ENCODE measurements around the gene CHRNB1. TPM values are rescaled to one million over a fixed set of nuclear protein-coding genes. Genes with fewer than 3 reads are reported as not detected.

The CHRNB1 gene
- total and polyA plus RNA-seq, 2 experiments from 2014 or later: 11.1 to 11.2 TPM

GRCh38 chr17:7418472-7419152 is 26.2 kb upstream of the CHRNB1 start:
- Histone ChIP-seq H4K20me1 (replicated peaks; ENCODE audit: insufficient read depth) (no peaks in the 10 kb centered on the region; the same call in 1 of the 2 replicates), H3K4me2 (no peak overlapping the region), H3K27ac (ENCODE audit: low read depth) (no peak overlapping the region), H3K36me3 (ENCODE audit: insufficient read depth) (no peaks in the 10 kb centered on the region), H3K27me3 (ENCODE audit: insufficient read depth) (no peaks in the 10 kb centered on the region), H2AFZ (no peak overlapping the region), H3K9me2 (ENCODE audit: insufficient read depth) (no peaks in the 10 kb centered on the region), H3F3A (replicated peaks; ENCODE audit: low read depth) (no peaks in the 10 kb centered on the region), H3K4me3 (no peak overlapping the region), H3K4me1 (ENCODE audit: insufficient read depth) (no peaks in the 10 kb centered on the region), H3K79me2 (replicated peaks; ENCODE audit: insufficient read depth) (no peaks in the 10 kb centered on the region)
- peaks cover 28% of the 10 kb centered on the region for H3K4me1 Mint-ChIP-seq
- DNase-seq (ENCODE audit: low spot score): no peak
- TF ChIP-seq EZH2phosphoT487 (IDR thresholded peaks at IDR 0.05; ENCODE audit: unreplicated experiment): no peak
- no peak for TF ChIP-seq CREB1 (CRISPR knock-in tag; IDR thresholded peaks at IDR 0.05; ENCODE audit: low read depth)
- no peak for TF ChIP-seq ZNF114 (CRISPR knock-in tag; IDR thresholded peaks at IDR 0.05)
- TF ChIP-seq STAT1 (IDR thresholded peaks at IDR 0.05; ENCODE audit: unreplicated experiment): no peak
- TF ChIP-seq POLR2AphosphoS5 (IDR thresholded peaks at IDR 0.05; ENCODE audit: low read depth): no peak
- no peak for TF ChIP-seq REST (IDR thresholded peaks at IDR 0.05; ENCODE audit: unreplicated experiment)
- no peak for TF ChIP-seq CTCF (conservative IDR thresholded peaks at IDR 0.05; ENCODE audit: low read depth in 2 of 2)
- TF ChIP-seq NANOG (IDR thresholded peaks at IDR 0.05; ENCODE audit: borderline replicate concordance): no peak
- TF ChIP-seq ZNF331 (CRISPR knock-in tag; IDR thresholded peaks at IDR 0.05; ENCODE audit: low read depth): no peak
- peaks cover 17% of the 10 kb centered on the region for H3K36me3 Mint-ChIP-seq (ENCODE audit: low read depth)
- no peak overlapping the region for H3K27ac Mint-ChIP-seq
- H3K9me3 Mint-ChIP-seq: no peaks in the 10 kb centered on the region
- no peak; the same call in 2 of the 3 replicates for ATAC-seq
- H3K4me3 Mint-ChIP-seq: no peak overlapping the region
- peaks cover 16% of the 10 kb centered on the region for H3K27me3 Mint-ChIP-seq (ENCODE audit: insufficient read depth, low read depth, poor library complexity)

All from GM23338 (cell line).